IMR-90 (cell line): ENCODE data around the gene XPR1.

Experiments used
- BHLHE40 ChIP-seq: fragments of 150-350 bp; IDR thresholded peaks from 2 replicates; pipeline ENCODE4 v1.6.1; 2016; ENCODE audit warnings: mild to moderate bottlenecking, low read depth, low read length
- FOS ChIP-seq: fragments of 150-350 bp; IDR thresholded peaks from 2 replicates; pipeline ENCODE4 v1.6.1; 2016; ENCODE audit warnings: low read depth, low read length
- POLR2A ChIP-seq: IDR thresholded peaks from 2 replicates; pipeline ENCODE4 v1.6.1; 2012; ENCODE audit warnings: mild to moderate bottlenecking, low read depth, low read length
- RAD21 ChIP-seq: IDR thresholded peaks from 2 replicates; pipeline ENCODE4 v1.6.1; 2012; ENCODE audit warnings: low read length, improper control_type of control experiment
- TF ChIP-seq, protein P1 (sequence below): conservative IDR thresholded peaks from 2 replicates; pipeline ENCODE4 v1.5.1; 2012; ENCODE audit warnings: mild to moderate bottlenecking, low read depth, low read length, improper control_type of control experiment

DNA sequence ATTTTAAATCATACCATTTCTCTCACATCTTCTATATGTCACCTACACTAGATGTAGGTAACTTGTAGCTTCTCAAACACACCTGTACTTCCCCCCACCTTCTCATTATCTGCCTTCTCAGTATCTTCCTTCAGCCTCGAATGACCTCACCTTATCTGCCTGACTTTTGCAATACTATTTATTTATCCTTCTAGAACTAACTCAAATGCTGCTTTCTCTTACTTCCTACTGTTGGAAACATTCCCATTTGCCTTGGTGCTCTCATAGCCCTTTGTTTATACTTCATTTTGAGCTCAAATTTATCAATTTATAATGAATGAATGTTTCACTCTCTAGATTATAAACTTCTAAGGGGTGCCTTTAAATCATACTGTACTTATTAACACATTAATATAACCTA, 230.5 kb downstream of the XPR1 start:
- TF ChIP-seq, protein P1, sequence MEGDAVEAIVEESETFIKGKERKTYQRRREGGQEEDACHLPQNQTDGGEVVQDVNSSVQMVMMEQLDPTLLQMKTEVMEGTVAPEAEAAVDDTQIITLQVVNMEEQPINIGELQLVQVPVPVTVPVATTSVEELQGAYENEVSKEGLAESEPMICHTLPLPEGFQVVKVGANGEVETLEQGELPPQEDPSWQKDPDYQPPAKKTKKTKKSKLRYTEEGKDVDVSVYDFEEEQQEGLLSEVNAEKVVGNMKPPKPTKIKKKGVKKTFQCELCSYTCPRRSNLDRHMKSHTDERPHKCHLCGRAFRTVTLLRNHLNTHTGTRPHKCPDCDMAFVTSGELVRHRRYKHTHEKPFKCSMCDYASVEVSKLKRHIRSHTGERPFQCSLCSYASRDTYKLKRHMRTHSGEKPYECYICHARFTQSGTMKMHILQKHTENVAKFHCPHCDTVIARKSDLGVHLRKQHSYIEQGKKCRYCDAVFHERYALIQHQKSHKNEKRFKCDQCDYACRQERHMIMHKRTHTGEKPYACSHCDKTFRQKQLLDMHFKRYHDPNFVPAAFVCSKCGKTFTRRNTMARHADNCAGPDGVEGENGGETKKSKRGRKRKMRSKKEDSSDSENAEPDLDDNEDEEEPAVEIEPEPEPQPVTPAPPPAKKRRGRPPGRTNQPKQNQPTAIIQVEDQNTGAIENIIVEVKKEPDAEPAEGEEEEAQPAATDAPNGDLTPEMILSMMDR, result no peak
- TF ChIP-seq RAD21, result no peak
- no peak for TF ChIP-seq BHLHE40
- TF ChIP-seq FOS, result no peak
- TF ChIP-seq POLR2A, result no peak
